Left cardiac atrium (tissue), 4 donors: ENCODE data around the gene CLIC5. TPM values are rescaled to one million over a fixed set of nuclear protein-coding genes. Genes with fewer than 3 reads are reported as not detected.

Source experiments
- ATAC-seq, 2 donors: fragments of 200-7000 bp; cut with Tn5 transposase; one replicate each; pipeline ENCODE4 v1.9.1; 2020; ENCODE audit warnings: mild to moderate bottlenecking in 2 of 2, moderate library complexity in 2 of 2
- DNase-seq: peaks from one replicate; pipeline ENCODE4 v3.0.0-alpha.2; 2020
- intact Hi-C, 2 donors: fragments of 100-400 bp; cut with DNase I; formaldehyde crosslinking; loops; one replicate each; pipeline versions ENCODE4 v1.14.1 to v1.15.1; 2022 to 2023
- total RNA-seq, 2 donors: library from RNA; stranded (reverse); fragmentation: NEBNext Ultra II Directional; extraction: Animal tissue kit (Norgen Biotek cat#: 25700); gene quantifications; one replicate each; pipeline ENCODE4 v1.2.1, GENCODE V29; 2021
- donor health status: DM: no; HTN: yes; CAD: no.
- donor health status: DM: no; HTN: yes; CAD: no; lungs with severe emphysema.
- donor health status: DM: yes; HTN: yes; CAD: no.
- donor health status: Dilated cardiomyopathy.

CLIC5 gene
- total RNA-seq, 2 donors from 2014 or later: 92.1 to 109 TPM

DNA sequence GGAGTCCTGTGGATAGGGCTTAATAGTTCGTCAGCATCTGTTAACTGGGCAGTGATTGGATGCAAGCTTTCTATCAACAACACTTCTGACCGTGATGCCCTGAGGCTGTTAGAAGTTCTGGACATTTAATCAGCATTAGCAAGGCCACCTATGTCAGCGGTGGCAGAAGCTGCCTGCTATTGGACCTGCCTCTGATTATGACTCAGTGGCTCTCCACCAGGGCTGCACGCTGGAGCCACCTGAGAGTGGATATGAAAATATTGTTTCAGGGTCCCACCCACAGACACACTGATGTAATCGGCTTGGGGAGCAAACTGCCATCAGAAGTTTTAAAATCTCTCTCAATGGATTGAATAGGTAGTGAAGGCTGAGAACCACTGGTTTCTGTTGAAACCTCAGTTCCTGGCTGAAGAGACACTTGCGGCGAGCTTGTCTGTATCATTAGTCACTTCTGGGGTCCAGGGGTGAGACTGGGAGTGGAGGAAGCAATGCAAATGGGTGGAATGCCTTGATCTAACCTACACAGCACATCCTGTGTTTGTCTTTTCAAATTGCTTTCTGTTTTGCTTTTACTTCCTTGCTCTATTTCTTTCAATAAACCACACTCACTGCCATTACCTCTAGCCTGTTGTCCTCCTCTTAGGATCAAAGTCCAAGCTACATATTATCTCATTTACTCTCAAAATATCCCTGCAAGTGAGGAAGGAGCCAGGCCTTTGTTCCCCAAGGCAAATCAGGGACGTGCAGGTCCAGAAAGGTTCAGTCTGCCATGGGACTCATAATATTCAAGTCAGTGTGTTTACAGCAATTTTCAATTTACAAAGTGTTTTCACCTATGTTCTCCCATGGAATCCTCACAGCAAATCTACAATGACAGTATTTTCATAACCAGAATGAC, 4.2 kb downstream of the CLIC5 start:
- ATAC-seq: peak; percentile 21
- peak; percentile 37 for DNase-seq
- intact Hi-C loops: loop anchor here in 1 of 2 donors (10.0 kb wide), 1 partner anchor 47 kb away; no protein-coding TSS in a partner anchor

DNA sequence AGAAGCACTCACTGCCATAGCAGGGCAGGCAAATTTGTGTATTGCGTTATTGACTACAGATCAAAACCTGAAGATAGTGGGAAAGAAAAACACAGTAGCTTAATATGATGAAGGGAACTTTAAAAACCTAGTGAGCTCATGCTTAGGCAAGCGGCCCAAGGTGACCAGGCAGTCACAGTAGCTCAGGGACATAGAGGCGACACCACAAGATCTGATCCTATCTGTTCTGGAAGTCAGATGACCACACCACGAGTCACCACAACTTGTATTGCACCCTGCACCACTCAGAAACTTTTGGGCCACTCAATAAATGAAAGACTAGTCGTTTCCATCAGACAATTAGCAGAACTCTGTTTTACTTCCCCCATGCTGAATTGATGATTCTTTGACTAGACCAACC, 4.9 kb downstream of the CLIC5 start:
- DNase-seq (no peak), ATAC-seq (peak in 1 of 2 donors; percentile 31)
- intact Hi-C loops: loop anchor here in 1 of 2 donors (10.0 kb wide), 1 partner anchor 46 kb away; no protein-coding TSS in a partner anchor

DNA sequence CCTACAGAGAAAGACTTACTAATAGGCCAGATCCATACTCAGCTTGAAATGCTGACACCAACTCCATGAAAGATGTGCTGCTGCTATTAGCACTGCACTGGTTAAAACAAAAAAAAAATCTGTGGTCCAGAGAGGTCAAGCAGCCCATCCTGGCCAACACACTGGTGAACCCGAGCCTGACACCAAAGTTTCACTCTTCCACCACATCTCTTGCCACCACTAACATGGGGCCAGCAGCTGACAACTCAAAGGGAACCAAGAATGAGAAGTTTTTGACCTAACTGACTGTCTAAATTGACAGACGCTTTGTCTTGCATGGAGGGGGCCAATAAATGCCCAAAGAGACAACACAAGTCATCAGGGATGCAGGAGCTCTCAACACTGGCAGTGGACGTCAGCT, 5.4 kb downstream of the CLIC5 start:
- DNase-seq (no peak), ATAC-seq (no peak)
- intact Hi-C loops: loop anchor here in 1 of 2 donors (10.0 kb wide), 1 partner anchor 45 kb away; no protein-coding TSS in a partner anchor

DNA sequence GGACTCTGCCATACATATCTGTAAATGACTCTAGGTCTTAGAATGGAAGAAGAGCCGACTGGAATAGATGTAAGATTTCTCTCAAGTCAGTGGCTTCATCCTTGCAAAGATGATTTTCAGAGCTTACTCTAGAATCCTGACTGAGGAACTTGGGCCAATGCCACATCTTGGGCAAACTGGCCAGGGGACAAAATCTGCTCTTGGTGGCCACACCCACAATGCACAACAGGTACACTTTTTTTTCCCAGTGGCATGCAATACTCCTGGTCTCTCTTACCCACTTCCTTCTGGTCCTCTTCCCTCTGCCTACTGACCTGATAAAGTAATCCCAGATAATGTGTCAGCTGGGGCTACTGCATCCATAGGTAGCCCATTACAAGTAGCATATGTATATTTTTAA, 13.4 kb downstream of the CLIC5 start:
- ATAC-seq (no peak), DNase-seq (no peak)
- intact Hi-C loops: no loop called here

DNA sequence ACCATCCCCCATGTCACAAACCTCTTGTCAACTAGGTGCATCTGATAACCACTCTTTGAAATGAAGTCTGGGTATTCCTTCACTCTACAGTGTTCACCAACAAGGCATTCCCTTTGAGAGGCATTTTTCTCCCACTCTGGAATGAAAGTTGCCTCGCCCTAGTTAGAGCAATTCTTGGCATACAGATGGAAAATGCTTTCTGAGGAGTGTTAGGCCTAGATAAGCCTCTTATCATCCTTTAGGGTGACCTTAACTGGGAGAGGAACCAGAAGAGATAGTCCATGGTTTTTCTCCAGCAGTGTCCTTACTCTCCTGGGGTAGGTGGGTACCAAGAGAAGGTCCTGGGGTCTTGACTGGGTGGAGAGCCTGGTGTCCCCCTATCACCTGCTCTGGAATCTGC, 14.8 kb downstream of the CLIC5 start:
- peak; percentile 75 to 86 for ATAC-seq
- no peak for DNase-seq
- intact Hi-C loops: no loop called here

DNA sequence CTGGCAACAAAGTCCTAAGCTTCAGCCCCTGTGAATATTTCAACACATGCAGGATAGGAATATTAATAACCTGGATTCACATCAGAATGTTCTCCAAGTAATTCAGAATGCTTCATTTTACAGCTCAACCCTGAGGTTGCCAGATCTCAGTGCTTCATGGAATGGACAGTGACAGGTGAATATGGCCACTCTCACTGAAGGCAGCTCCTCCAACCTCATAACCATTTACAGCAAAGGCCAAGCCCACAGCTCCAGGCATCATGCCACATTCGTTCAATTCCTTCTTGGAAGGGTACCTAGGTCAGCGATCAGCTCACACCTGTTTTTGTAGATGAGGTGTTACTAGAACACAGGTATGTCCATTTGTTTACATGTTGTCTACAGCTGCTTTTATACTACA, 17.1 kb downstream of the CLIC5 start:
- no peak for ATAC-seq
- no peak for DNase-seq
- intact Hi-C loops: no loop called here

DNA sequence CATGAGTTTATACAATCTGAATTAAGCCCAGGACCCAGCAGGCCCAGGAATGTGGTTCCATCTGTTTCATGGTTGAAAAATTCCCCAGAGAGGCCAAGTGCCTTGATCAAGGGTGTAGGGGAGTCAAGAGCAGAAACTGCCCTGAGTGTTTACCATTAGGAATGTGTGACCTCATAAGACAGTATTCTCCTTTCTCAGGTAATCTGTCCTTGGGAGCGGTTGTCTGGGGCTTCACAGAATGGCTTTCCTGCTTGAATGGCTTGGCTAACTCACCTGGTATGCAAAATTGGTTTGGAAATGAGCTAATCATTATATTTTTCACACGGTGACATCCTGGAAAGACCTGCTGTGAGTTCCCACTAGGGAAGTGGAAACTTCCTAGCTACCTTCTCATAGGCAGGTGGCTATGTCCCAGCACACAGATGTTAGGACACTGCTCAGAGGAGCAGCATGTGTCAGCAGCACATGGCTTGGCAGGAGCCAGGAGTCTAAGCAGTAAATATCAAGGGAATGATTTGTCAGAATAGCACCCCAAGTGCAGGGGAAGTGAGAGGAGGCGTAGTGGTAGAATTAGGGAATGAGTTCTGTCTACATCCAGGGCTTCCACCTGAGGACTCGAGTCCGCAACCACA, 17.7 kb downstream of the CLIC5 start:
- DNase-seq: no peak
- peak in 1 of 2 donors; percentile 48 for ATAC-seq
- intact Hi-C loops: no loop called here

DNA sequence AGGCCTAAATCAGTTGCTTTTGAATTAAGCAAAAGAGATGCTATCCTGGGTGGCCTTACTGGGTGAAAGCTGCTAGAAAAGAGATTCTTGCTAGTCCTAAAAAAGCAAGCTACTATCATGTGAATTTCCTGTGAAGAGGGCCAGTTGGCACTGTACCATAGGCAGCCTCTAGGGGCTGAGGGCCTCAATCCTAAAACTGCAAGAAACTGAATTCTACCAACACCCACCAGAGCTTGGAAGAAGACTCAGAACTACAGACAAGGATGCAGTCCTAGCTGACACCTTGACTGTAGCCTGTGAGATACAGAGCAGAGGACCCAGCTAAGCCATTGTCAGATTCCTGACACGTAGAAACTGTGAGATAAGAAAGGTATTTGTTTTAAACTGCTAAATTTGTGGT, 24.5 kb downstream of the CLIC5 start:
- ATAC-seq (no peak), DNase-seq (no peak)
- intact Hi-C loops: no loop called here

DNA sequence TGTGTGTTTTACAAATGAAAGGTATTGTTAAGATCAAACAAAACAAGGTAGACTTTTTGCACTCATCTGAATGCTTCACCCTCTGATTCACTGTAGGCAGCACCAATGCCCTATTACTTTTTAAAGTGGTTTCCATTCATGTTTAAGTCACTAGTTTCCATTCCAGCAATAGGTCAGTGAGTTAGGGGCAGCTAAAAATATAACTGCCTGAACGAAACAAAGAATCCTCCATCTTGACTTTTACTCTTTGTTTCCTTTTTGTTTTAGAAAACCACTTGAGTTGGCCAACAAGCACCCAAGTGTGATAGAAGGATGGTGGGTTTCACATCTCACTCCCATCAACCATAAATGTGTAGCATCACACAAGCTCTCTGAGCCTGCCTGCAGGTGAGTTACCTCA, 25.5 kb downstream of the CLIC5 start:
- DNase-seq (no peak), ATAC-seq (no peak)
- intact Hi-C loops: no loop called here

DNA sequence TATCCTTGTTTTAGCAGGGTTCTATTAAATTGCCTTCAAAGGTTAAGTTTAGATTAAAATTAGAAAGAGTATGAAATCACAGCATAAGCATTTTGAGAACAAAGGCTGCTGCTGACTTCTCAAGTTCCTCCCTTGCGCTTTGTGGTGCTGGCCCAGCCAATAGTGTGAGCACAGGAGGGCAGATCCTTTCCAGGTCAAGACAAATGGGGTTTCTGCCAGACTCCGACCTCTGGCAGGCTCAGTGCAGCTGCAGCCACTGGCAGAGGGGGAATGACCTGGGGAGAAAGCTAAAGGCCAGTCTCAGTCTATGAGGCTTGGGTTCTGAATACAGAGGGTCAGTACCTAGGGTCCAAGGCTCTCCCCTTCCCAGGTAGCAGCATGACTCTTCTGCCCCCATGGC, 27.0 kb downstream of the CLIC5 start:
- intact Hi-C loops: no loop called here
- ATAC-seq: peak; percentile 71 to 82
- DNase-seq: peak; percentile 30

DNA sequence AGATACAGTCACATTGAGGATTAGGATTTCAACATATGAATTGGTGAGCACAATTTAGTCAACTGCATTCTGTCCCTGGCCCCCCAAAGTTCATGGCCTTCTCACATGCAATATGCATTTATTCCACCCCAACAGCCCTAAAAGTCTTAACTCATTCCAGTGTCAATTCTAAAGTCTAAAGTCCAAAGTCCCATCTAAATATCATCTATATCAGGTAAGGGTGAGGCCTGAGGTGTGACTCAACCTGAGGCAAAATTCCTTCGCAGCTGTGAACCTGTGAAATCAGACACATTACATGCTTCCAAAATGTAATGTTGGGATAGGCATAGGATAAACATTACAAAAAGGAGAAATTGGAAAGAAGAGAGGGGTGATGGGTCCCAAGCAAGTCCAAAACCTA, 27.8 kb downstream of the CLIC5 start:
- ATAC-seq: no peak
- DNase-seq: no peak
- intact Hi-C loops: no loop called here

DNA sequence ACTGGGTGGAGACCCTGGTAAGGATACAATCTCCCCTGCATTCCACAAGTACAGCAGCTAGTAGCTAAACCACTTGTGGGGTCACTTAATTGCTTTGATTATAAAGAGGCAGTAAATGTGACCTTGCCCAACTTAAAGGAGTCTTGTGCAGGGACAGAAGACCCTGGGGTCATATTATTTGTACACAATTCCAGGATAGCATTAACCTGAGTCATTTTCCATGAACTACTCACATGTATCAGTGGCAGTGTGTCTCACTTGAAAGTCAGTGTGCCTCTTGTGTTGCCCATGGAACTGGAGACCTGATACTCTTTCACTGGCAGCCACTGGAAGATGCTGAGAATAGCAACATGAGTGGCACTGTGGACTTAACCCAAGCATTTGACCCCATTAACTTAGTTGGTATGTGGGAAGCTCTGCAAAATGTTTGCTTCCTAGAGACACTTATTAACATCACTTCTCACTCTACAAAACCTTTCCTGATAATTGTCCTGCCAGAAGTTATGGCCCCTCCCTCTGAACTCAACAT, 28.9 kb downstream of the CLIC5 start:
- no peak for DNase-seq
- intact Hi-C loops: no loop called here
- peak; percentile 86 to 88 for ATAC-seq

DNA sequence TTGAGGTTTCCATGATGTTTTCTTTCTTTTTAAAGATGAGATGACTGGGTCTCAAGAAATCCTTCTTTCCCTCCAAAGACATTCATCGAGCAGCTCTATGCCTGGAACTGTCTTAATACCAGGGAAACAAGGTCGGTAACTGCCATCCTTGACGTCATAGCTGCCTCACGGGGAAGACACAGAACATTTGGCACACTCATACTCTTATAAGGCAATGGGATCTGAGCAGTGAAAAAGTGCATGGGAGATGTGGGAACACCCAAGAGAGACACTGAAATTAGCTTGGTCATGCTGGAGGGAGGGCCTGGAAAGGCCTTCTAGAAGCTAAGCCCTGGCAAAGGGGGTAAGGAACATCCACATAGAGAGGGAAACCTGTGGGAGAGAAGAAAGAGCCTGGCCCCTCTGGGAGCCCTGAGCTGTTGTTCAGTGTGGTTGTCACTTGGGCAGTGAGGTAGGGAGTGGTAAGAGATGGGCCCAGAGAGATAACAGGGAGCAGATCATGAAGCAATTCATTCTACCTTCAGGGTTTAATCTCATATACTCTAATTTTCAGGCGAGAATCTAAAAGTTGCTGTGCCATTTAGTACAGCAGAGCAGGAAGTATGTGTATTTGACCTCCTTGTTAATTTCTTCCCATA, 30.8 kb downstream of the CLIC5 start:
- DNase-seq (no peak), ATAC-seq (no peak)
- intact Hi-C loops: no loop called here

DNA sequence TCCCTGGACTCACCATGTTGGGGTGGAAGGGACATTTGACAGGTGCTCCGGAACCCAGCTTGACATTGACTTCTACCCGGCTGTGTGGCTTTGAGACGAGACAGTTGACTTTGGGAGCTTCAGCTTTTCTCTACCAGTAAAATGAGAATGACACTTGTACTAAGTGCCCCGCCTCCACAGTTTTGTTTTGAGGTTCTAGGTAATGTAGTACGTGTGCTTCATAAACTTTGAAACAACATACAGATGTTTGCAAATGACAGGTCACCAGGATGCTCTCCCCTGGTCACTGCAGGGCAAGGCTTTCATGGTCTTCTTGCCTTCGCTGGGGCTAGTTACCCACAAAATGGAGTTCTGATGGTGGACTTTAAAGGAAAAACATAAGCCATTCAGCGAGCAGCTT, 31.3 kb downstream of the CLIC5 start:
- intact Hi-C loops: no loop called here
- DNase-seq (no peak), ATAC-seq (no peak)

DNA sequence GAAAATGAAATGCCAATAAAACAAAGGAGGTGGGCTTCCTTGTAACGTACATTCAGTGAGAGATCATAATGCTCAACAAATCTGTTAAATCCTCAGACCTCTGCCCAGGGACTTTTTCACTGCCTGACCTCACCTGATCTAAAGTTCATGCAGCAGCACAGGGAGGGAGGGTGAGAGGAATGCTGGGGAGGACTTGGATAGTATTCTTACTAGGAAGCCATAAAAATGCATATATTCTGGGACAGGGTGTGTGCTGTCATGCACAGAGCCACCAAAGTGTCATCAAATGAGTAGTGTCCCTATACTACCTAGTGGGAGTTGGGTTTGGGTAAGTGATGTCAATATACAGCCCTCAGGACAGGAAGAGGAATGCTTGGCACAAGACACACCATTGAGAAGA, 32.6 kb downstream of the CLIC5 start:
- DNase-seq (no peak), ATAC-seq (no peak)
- intact Hi-C loops: no loop called here

DNA sequence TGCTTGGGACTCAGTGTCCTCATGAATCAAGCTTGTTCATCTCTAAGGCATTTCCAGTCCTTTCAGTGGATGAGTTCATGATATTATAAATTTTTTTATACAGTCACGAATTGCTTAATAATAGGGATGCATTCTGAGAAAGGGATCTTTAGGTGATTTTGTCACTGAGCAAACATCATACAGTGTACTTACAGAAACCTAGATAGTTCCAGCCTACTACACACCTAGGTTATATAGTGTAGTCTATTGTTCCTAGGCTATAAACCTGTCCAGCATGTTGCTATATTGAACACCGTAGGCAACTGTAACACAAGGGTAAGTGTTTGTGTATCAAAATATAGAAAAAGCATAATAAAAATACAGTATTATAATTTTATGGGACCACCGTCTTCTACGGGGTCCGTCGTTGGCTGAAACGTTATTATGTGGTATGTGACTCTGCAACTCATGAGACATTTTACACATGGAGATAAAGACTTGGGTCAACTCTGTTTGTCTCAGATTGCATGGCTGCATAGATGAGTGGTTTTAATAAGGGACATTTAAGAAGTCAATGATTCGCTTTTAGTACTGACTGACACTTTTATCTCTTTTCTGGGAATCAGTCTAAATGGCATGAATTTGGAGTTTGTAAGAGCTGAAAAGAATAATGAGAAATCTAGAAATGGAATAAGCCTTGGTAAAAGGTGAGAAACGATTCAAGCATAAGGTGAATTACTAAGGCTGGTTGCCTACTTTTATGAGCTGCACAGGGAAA, 33.2 kb downstream of the CLIC5 start:
- ATAC-seq (no peak), DNase-seq (no peak)
- intact Hi-C loops: no loop called here

DNA sequence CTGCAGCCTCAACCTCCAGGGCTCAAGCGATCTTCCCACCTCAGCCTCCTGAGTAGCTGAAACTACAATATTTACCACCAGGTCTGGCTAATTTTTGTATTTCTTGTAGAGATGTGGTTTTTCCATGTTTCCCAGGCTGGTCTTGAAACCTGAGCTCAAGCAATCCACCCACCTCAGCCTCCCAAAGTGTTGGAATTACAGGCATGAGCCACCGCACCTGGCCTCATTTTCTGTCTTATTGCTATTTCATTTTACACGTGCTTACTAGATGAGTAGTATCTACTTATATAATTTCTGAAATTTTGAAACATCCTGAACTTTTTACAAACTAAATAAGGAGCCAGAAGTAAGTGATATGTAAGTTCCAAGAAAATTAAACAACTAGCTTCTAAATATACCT, 34.6 kb downstream of the CLIC5 start:
- no peak for ATAC-seq
- intact Hi-C loops: no loop called here
- DNase-seq: no peak

DNA sequence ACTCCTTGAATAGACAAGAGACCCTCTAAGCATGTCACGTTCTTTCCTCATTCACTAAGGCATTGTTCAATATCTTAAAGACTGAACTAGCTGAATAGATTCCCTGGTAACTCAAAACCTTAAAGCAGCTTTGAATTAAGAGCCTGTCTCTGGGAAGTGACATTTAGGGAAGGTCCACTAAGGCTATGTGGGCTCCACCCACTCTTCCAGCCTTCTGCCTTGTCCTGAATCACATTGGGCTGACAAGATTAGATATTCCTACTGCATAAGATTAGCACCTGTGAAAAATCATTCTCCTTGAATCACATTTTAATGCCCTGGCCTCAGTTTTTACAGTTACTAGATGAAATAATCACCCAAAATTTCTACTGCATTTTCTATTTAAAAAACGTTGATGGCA, 36.3 kb downstream of the CLIC5 start:
- peak in 1 of 2 donors; percentile 59 for ATAC-seq
- no peak for DNase-seq
- intact Hi-C loops: no loop called here

DNA sequence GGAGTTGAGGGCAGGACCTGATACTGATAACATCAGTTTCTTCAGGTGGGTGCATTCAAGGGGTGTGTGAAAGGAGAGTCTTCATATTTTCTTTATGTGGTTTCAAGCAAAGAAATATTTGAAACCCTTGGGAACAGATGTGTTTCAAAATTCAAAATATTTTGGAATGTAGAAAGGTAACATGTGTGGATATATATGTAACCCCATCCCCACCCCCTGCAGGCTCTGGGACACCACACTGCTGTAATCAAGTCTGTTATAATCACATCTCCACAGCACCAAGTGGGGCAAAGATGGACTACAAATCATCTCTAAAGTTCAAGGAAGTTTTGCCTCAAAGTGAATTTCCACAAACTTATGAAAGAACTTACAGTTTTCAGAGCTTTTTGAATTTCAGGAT, 41.1 kb downstream of the CLIC5 start:
- no peak for ATAC-seq
- no peak for DNase-seq
- intact Hi-C loops: no loop called here
